Transverse colon (tissue), 4 donors: ENCODE data around the gene KLF3. TPM values are rescaled to one million over a fixed set of nuclear protein-coding genes. Genes with fewer than 3 reads are reported as not detected.

ENCODE experiments used
- DNase-seq: peaks from one replicate; pipeline ENCODE4 v3.0.0-alpha.2; 2019
- H3K27ac ChIP-seq, 4 donors: fragments of 200-600 bp; sonication (generic); 2 replicates each; pipeline ENCODE4 v1.5.1; 2016 to 2018; ENCODE audit warnings: inconsistent platforms in 4 of 4
- H3K27me3 ChIP-seq: fragments of 200-600 bp; sonication (generic); 2 replicates; pipeline ENCODE4 v1.5.1; 2017; ENCODE audit warnings: inconsistent platforms
- H3K36me3 ChIP-seq, 4 donors: fragments of 200-600 bp; sonication (generic); 2 replicates each; pipeline ENCODE4 v1.5.1; 2017 to 2019; ENCODE audit warnings: inconsistent platforms in 4 of 4
- H3K4me1 ChIP-seq, 4 donors: fragments of 200-600 bp; sonication (generic); 2 replicates each; pipeline ENCODE4 v1.5.1; 2017 to 2020; ENCODE audit warnings: inconsistent platforms in 4 of 4
- H3K4me3 ChIP-seq, 4 donors: fragments of 200-600 bp; sonication (generic); 1 replicate in 1 of 4; 2 replicates in 3 of 4; pipeline versions ENCODE4 v1.5.1 to v1.6.1; 2017 to 2019; ENCODE audit warnings: inconsistent platforms in 4 of 4
- H3K9me3 ChIP-seq, 2 donors: fragments of 200-600 bp; sonication (generic); 2 replicates each; pipeline ENCODE4 v1.5.1; 2017 to 2019; ENCODE audit warnings: inconsistent platforms in 2 of 2
- CTCF ChIP-seq, 5 experiments: fragments of 200-600 bp in 3 of 5; fragments of 450-650 bp in 2 of 5; sonication (generic) in 3 of 5; IDR thresholded peaks; 1 replicate in 2 of 5; 2 replicates in 3 of 5; pipeline ENCODE4 v1.5.1; 2016 to 2017; ENCODE audit warnings: antibody characterized with exemption in 5 of 5, inconsistent platforms in 3 of 5, mild to moderate bottlenecking in 2 of 5, moderate library complexity in 1 of 5
- EP300 ChIP-seq: sonication (generic); formaldehyde crosslinking; IDR thresholded peaks from one replicate; pipeline ENCODE4 v1.6.1; 2017; ENCODE audit warnings: antibody characterized with exemption, low read depth
- POLR2A ChIP-seq: fragments of 450-650 bp; IDR thresholded peaks from one replicate; pipeline ENCODE4 v1.6.1; 2016; ENCODE audit warnings: antibody characterized with exemption, mild to moderate bottlenecking, moderate library complexity
- POLR2AphosphoS5 ChIP-seq, 3 donors: sonication (generic); formaldehyde crosslinking; IDR thresholded peaks; one replicate each; pipeline ENCODE4 v1.6.1; 2016; ENCODE audit warnings: antibody characterized with exemption in 3 of 3
- WGBS, 2 donors: methylation state at CpG; one replicate each; pipeline ENCODE4 v1.1.5; 2018; ENCODE audit warnings: low coverage in 1 of 2; 5-methylcytosine and 5-hydroxymethylcytosine counted together
- in situ Hi-C, 4 donors: fragments of 200-750 bp; cut with MboI; loops; one replicate each; pipeline versions ENCODE4 v1.15.0 to v1.15.1; 2017; ENCODE audit warnings: low sequenced_read_pairs in 3 of 4, low pct_ligation_motif_present in 1 of 4, low pct_unique_long_range_greater_than_20kb in 1 of 4
- intact Hi-C: fragments of 100-400 bp; cut with DNase I; formaldehyde crosslinking; loops from one replicate; pipeline ENCODE4 v1.15.1; 2023; ENCODE audit warnings: low total_unique reads
- total RNA-seq, 4 donors: library from RNA; depleted of rRNA; stranded (reverse); fragments of >200 nt; gene quantifications; one replicate each; pipeline ENCODE4 v1.1.0, GENCODE V29; 2016

Gene KLF3
- total RNA-seq, 4 donors from 2014 or later, result 111 to 174 (median 132) TPM

- peaks cover 0 to 6% (median 0%) of the 10 kb centered on the region in 4 donors for H3K4me1 ChIP-seq
- in situ Hi-C loops, result loop anchor here in 2 of 4 donors (25.0 kb wide), 2 partner anchors 687 to 937 kb away; no protein-coding TSS in a partner anchor
These were observed 85.3 kb downstream of the KLF3 start for GRCh38 chr4:38749336-38749735.

More at GRCh38 chr4:38749336-38749735, 85.3 kb downstream of the KLF3 start:
- Histone ChIP-seq H3K36me3 (no peaks in the 10 kb centered on the region), H3K9me3 (peaks cover 0 to 3% of the 10 kb centered on the region in 2 donors), H3K4me3 (no peak overlapping the region), H3K27ac (no peak overlapping the region), H3K27me3 (no peaks in the 10 kb centered on the region)
- DNase-seq, result no peak
- TF ChIP-seq POLR2A (no peak), EP300 (no peak), POLR2AphosphoS5 (IDR thresholded peaks at IDR 0.05) (no peak), CTCF (IDR thresholded peaks at IDR 0.05) (no peak)
- intact Hi-C loops, result no loop called here
- 84 to 88% methylated on average over 4 of the region's 4 CpGs for WGBS, 2 donors

Other genes starting within 250 kb of the KLF3 start
- gene TLR10, start 118.8 kb downstream of the KLF3 start, total RNA-seq, result 1 to 10 TPM in 1 of 4 donors, not detected in 3; 4.6 TPM
- 10 to 100 TPM in 1 of 4 donors, 1 to 10 TPM in 2, under 1 TPM in 1; 0.20 to 14.0 (median 6.1) TPM for gene TLR1, start 140.6 kb downstream of the KLF3 start, total RNA-seq
- 1 to 10 TPM; 1.6 to 5.9 (median 3.3) TPM for gene TLR6, start 192.6 kb downstream of the KLF3 start, total RNA-seq
- gene FAM114A1, start 203.6 kb downstream of the KLF3 start, total RNA-seq, result 100 to 1,000 TPM in 3 of 4 donors, 10 to 100 TPM in 1; 52.4 to 121 (median 115) TPM